OCI-LY3 (cell line): ENCODE data around the gene ZNF365.

Source experiments
- CTCF ChIP-seq: fragments of 200-600, 300-600 bp; sonication (generic); IDR thresholded peaks from 2 replicates; pipeline ENCODE4 v1.5.1; 2014; ENCODE audit warnings: antibody characterized with exemption, low read length, low read depth
- EZH2phosphoT487 ChIP-seq: fragments of 200-600 bp; shearing (Covaris generic); IDR thresholded peaks from 2 replicates; pipeline ENCODE4 v1.6.1; 2018; ENCODE audit warnings: antibody characterized with exemption, mixed run types, low read depth

- no peak for TF ChIP-seq CTCF
- TF ChIP-seq EZH2phosphoT487: no peak
These were observed 68.9 kb downstream of the ZNF365 start for GRCh38 chr10:62442894-62443669.
